GM13976 (cell line): ENCODE results near the gene COL4A2.

Source experiments
- DNase-seq: peaks from one replicate; pipeline ENCODE4 v3.0.0; 2012; ENCODE audit warnings: low spot score
- in situ Hi-C: fragments of 300-500 bp; cut with MboI; formaldehyde crosslinking; loops from one replicate; pipeline ENCODE4 v1.12.0; 2022; ENCODE audit warnings: low sequenced_read_pairs, mixed read lengths, inconsistent platforms; ENCODE audit not compliant: unreplicated experiment
- TF ChIP-seq, protein P1 (sequence below): IDR thresholded peaks from 2 replicates; pipeline ENCODE4 v1.5.1; 2012; ENCODE audit warnings: borderline replicate concordance, mild to moderate bottlenecking; ENCODE audit not compliant: insufficient read depth; ENCODE audit errors: extremely low read depth, missing control alignments, control extremely low read depth

The COL4A2 gene

DNA sequence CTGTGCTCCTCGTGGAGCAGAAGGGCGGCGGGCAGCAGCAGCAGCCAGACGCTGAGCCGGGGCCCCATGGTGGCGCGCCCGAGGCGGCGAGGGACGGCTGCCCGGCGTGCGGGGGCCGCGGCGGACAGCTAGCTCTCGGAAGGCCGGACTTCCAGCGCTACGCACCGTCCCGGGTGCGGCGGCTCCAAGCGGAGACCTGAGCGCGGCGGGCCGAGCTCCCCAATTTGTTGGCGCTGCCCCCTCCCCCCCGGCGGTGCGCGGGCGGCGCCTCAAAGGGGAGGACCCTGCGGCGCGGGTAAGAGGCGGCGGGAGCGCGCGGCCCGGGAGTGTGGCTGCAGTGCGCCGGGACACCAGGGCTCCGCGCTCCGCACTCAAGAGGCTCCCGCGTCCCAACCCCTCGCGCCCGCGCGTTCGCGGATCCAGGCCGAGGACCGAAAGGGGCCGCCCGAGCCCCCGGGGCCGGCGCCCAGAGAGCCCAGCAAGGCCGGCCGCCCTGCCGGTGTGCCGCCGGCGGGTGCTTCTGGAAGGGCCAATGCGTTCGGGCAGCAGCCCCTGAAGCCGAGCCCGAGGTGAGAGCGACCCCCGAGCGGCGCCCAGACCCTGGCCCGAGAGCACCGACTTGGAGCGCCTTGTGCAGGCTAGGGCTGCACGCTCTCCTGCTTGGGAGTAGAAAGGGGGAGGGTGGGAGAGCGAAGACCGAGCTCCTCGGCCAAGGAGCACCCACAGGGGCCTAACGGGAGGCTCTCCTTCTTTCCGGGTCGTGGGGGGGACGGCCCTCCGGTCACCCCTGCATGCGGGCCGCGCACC, at the start of gene COL4A2, which contains the start of gene COL4A1:
COL4A2 (plus strand) TSS at position 325 of the 807 bp plus-strand sequence. CDS start 620 bp downstream, outside the sequence.
COL4A1 (minus strand) TSS at position 198 of the 807 bp plus-strand sequence; CDS start at position 68, 130 bp downstream.
- no peak for DNase-seq
- in situ Hi-C loops, result no loop called here
- TF ChIP-seq, protein P1, sequence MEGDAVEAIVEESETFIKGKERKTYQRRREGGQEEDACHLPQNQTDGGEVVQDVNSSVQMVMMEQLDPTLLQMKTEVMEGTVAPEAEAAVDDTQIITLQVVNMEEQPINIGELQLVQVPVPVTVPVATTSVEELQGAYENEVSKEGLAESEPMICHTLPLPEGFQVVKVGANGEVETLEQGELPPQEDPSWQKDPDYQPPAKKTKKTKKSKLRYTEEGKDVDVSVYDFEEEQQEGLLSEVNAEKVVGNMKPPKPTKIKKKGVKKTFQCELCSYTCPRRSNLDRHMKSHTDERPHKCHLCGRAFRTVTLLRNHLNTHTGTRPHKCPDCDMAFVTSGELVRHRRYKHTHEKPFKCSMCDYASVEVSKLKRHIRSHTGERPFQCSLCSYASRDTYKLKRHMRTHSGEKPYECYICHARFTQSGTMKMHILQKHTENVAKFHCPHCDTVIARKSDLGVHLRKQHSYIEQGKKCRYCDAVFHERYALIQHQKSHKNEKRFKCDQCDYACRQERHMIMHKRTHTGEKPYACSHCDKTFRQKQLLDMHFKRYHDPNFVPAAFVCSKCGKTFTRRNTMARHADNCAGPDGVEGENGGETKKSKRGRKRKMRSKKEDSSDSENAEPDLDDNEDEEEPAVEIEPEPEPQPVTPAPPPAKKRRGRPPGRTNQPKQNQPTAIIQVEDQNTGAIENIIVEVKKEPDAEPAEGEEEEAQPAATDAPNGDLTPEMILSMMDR, result no peak

DNA sequence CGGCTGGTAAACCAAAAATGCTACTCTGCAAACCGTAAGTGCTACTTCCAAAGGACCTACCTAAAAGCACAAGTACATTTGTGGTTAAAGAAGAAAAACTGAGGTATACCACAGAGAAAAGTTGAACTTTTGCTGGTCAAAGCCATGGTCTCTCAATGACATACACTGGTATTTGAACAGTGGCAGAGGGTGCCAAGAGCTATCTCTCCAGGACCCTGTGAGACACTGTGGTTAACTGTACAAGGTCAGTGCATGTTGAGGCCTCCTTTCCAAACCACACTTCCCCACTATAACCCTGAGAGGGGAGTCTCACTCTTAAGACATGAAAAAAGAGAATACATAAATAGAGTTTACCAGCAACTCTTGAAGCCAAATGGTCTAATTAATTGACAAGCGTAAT, 49.7 kb upstream of the COL4A2 start:
- DNase-seq, result no peak
- in situ Hi-C loops, result no loop called here
- TF ChIP-seq, protein P1, result no peak

DNA sequence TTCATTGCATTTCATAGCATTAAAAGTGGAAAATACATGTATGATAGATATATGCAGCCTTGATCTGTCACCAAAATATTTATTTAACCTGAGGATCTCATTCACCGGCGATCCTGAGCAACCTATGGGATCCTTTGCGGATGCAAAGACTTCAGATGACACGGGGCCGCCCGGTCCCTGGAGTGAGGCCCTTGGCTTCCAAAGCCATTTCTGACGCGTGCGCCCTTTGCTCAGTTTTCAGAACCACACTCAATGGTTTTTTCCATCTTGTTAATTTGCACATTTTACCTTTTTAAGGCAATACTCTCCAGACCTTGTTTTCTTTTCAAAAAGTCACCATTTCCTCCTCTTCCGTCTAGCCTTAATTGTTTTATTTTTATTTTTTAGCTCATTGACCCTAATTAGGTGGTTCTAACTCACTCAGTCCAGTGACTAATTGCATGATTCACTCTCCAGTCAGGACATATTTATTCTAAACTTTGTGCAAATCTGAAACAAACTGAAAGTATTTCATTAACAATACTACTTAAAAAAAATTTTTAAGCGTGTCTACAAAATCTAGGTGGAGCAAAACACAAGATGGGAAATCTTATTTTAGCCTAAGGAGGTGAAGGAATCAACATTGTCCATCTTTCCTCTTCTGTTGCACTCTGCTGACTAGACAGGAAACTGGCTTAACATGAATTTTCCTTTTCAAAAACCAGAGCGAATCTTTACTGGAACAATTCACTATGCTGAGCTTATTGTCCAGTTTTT, 48.0 kb upstream of the COL4A2 start:
- TF ChIP-seq, protein P1, result no peak
- in situ Hi-C loops, result no loop called here
- DNase-seq, result no peak

DNA sequence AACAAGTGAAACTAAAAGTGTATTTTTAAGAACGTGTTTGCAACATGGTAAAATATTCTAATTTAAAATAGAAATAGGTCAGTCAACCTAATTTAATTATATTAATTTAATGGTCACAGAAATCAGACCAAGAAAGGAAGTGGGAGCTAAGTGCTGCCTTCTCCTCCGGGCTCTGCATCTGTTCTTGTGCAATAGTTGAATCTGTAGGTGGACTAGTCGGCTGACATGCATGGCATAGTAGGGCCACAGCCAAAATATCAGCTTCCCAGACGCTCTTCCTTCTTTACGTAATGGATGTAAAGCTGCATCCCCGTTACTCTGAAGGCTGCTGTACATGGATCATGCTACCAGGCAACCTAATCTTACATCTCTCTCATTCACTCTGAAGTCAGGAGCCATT, 47.4 kb upstream of the COL4A2 start:
- TF ChIP-seq, protein P1, result no peak
- in situ Hi-C loops, result no loop called here
- no peak for DNase-seq

DNA sequence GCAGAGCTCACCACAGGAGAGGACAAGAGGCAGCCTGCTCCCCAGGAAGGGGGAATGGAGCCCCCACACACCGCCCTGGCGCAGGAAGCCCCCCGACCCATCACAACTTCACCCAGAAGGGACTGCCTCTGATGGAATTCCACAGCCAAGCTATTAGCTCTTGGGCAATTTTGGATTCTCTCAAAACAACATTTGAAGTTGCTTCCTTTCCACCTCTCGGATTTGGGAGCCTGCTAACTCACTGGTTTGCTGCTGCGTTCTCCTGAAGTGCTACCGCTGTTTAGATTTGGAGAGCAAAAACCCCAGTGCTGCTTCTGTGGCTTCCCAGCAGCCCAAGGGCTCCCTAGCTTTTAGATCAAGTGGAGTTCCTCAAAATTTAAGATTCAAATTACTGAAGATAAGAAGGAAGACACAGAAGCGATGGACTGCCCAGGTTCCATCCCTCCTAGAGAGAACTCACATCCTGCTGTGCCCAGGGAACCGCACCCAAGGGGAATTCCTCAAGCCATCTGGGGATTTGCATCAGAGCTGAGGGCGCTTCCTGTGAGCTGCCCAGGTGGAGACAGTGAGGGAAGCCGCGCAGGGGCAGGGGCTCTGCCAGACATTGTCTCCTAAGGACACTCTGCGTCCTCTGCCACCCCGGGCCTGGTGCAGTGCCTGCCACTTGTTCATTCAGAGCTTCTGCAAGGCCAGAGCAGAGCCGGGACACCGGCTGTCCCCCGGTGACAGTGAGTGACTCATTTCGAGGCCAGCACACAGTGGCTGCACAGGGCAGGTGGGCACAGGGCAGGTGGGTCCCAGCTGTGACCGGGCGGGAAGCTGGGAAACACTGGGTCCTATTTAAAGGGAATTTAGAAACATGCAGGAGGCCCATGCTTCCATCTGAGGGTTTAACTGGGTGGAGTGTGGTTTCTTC, 45.7 kb upstream of the COL4A2 start:
- TF ChIP-seq, protein P1, result no peak
- no peak for DNase-seq
- in situ Hi-C loops, result no loop called here

DNA sequence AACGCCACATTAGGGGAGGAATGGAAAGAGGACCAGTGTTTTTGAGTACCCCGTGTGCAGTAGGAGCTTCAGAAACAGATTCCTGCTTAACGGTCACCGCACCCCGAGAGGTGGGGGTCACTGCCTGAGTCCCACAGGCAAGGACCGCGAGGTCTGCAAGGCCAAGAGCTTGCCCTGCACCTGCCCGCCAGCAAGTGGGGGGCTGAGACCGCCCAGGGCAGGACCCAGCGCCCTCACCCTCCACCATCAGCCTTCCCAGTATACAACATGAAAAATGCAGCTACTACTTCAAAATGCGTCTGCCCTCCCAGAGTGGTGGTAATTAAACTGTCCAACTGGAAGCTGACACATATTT, 45.0 kb upstream of the COL4A2 start:
- TF ChIP-seq, protein P1, result no peak
- DNase-seq, result no peak
- in situ Hi-C loops, result no loop called here
